ENCODE measurements around the gene NAA20. TPM values are rescaled to one million over a fixed set of nuclear protein-coding genes. Genes with fewer than 3 reads are reported as not detected.
"Not testable (repeated sequence)": the region's sequence is repeated elsewhere in the genome, so short reads cannot be mapped to it uniquely, and the experiment has no call there.

NAA20 gene
- total RNA-seq, 1 experiment from 2014 or later: 31.0 TPM

GRCh38 chr20:20002101-20002998, 14.8 kb upstream of the NAA20 start:
- Mint-ChIP-seq H3K4me3 (ENCODE audit: low read depth, unreplicated experiment) (no peak overlapping the region), H3K36me3 (ENCODE audit: insufficient read depth, unreplicated experiment) (peaks cover 9% of the 10 kb centered on the region), H3K4me1 (ENCODE audit: low read depth, unreplicated experiment) (no peaks in the 10 kb centered on the region), H3K27ac (ENCODE audit: unreplicated experiment) (no peak overlapping the region), H3K27me3 (ENCODE audit: unreplicated experiment) (no peaks in the 10 kb centered on the region), H3K9me3 (ENCODE audit: low read depth, unreplicated experiment) (no peaks in the 10 kb centered on the region)
- TF ChIP-seq, protein P1, sequence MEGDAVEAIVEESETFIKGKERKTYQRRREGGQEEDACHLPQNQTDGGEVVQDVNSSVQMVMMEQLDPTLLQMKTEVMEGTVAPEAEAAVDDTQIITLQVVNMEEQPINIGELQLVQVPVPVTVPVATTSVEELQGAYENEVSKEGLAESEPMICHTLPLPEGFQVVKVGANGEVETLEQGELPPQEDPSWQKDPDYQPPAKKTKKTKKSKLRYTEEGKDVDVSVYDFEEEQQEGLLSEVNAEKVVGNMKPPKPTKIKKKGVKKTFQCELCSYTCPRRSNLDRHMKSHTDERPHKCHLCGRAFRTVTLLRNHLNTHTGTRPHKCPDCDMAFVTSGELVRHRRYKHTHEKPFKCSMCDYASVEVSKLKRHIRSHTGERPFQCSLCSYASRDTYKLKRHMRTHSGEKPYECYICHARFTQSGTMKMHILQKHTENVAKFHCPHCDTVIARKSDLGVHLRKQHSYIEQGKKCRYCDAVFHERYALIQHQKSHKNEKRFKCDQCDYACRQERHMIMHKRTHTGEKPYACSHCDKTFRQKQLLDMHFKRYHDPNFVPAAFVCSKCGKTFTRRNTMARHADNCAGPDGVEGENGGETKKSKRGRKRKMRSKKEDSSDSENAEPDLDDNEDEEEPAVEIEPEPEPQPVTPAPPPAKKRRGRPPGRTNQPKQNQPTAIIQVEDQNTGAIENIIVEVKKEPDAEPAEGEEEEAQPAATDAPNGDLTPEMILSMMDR (IDR thresholded peaks at IDR 0.05; ENCODE audit: unreplicated experiment): no peak
- intact Hi-C loops (cut with micrococcal nuclease; ENCODE audit: unreplicated experiment): no loop called here
- no peak for DNase-seq
- CTCF ChIA-PET: interaction anchor here (0.7 kb wide), 1 partner anchor 9 kb away, joined by 3 read pairs; no protein-coding TSS in a partner anchor
- no TSS peak for BruUV-seq (replicated peaks)

DNA sequence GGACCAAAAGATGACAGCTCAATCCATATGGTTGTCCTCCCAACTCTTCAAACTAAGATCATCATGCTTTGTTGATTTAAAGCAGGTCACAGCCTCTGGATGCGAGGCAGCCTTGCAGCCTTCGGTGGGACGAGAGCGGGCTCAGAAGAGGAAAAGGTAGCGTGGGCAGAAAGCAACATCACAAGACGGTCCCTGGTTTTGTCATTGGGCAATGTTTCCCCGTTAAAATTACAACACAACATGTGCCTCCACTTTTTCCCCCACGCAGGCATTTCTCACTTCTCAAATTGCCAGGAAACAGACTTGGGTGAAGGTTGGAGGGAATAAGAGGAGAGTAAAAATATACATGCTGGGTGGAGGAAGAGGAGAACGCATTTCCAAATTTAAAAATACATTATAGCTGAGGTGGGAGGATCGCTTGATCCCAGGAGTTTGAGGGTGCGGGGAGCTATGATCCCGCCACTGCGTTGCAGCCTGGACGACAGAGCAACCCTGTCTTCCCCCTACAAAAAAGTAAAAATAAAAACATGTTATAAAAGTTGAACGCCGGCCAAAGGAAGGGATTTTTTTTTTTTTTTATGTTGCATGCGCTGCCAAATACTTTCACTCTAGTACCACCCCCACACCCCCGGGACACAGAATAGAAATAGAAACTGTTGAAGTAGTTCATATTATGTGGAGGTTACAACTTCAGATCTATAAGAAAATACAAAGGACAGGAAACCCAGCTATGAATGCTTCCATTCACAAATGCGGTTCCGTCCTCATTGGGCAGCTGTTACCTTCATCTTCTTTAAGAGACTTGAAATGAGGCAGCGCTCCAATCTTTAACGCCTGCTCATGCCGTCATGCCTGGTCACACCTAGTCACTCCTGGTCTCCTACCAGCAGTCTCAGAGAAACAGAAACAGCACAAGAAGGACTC, 13.9 kb upstream of the NAA20 start:
- peaks cover 9% of the 10 kb centered on the region for H3K36me3 Mint-ChIP-seq (ENCODE audit: insufficient read depth, unreplicated experiment)
- CTCF ChIA-PET: no interaction called here
- intact Hi-C loops (cut with micrococcal nuclease; ENCODE audit: unreplicated experiment): no loop called here
- TF ChIP-seq, protein P1 (IDR thresholded peaks at IDR 0.05; ENCODE audit: unreplicated experiment): no peak
- no peaks in the 10 kb centered on the region for H3K9me3 Mint-ChIP-seq (ENCODE audit: low read depth, unreplicated experiment)
- H3K27ac Mint-ChIP-seq (ENCODE audit: unreplicated experiment): no peak overlapping the region
- H3K4me3 Mint-ChIP-seq (ENCODE audit: low read depth, unreplicated experiment): no peak overlapping the region
- no peak for DNase-seq
- no peaks in the 10 kb centered on the region for H3K27me3 Mint-ChIP-seq (ENCODE audit: unreplicated experiment)
- H3K4me1 Mint-ChIP-seq (ENCODE audit: low read depth, unreplicated experiment): no peaks in the 10 kb centered on the region
- no TSS peak for BruUV-seq (replicated peaks)

- DNase-seq; intact Hi-C loops (cut with micrococcal nuclease; ENCODE audit: unreplicated experiment); H3K27me3 Mint-ChIP-seq (ENCODE audit: unreplicated experiment); H3K4me1 Mint-ChIP-seq (ENCODE audit: low read depth, unreplicated experiment); BruUV-seq (replicated peaks); H3K36me3 Mint-ChIP-seq (ENCODE audit: insufficient read depth, unreplicated experiment); H3K4me3 Mint-ChIP-seq (ENCODE audit: low read depth, unreplicated experiment); CTCF ChIA-PET; H3K27ac Mint-ChIP-seq (ENCODE audit: unreplicated experiment); H3K9me3 Mint-ChIP-seq (ENCODE audit: low read depth, unreplicated experiment): not testable (repeated sequence)
Measured at GRCh38 chr20:20003955-20004322, 13.2 kb upstream of the NAA20 start.

DNA sequence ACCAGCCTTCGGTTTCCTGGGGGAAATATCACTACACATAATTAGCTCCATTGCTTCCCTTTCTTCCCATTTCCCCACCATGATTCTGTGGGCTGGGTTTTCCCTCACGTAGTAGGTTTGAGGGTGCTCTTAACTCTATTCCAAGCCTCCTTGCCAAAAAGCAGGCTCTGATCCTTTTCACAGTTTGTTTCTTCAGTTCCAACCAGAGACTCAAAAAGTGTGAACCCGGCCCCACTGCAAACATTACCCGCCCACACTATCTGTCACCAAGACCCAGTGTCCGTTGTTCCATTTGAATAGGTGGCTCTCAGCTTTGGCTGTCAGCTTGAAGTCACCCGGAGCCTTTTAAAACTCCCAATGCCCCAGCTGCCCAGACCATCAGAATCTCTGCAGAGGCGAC, 11.8 kb upstream of the NAA20 start:
- Mint-ChIP-seq H3K36me3 (ENCODE audit: insufficient read depth, unreplicated experiment) (peaks cover 9% of the 10 kb centered on the region), H3K9me3 (ENCODE audit: low read depth, unreplicated experiment) (no peaks in the 10 kb centered on the region), H3K27me3 (ENCODE audit: unreplicated experiment) (no peaks in the 10 kb centered on the region), H3K4me3 (ENCODE audit: low read depth, unreplicated experiment) (no peak overlapping the region), H3K27ac (ENCODE audit: unreplicated experiment) (no peak overlapping the region), H3K4me1 (ENCODE audit: low read depth, unreplicated experiment) (no peaks in the 10 kb centered on the region)
- intact Hi-C loops (cut with micrococcal nuclease; ENCODE audit: unreplicated experiment): no loop called here
- TF ChIP-seq, protein P1 (IDR thresholded peaks at IDR 0.05; ENCODE audit: unreplicated experiment): no peak
- BruUV-seq (replicated peaks): no TSS peak
- CTCF ChIA-PET: no interaction called here
- DNase-seq: no peak

All from Calu3 (cell line).